Measurements from ENCODE around the gene ENTPD2.

ENTPD2 gene

GRCh38 chr9:137082222-137082924 lies 28.5 kb upstream of the ENTPD2 start:
- H3K4me3 ChIP-seq: no peak overlapping the region
- H3K36me3 ChIP-seq (ENCODE audit: insufficient read depth, low read length): peaks cover 11% of the 10 kb centered on the region; the same call in 1 of the 2 replicates
- H3K27ac ChIP-seq: no peak overlapping the region
- no peaks in the 10 kb centered on the region for H3K9me3 ChIP-seq (ENCODE audit: low read depth, low read length)
- no peak for DNase-seq (ENCODE audit: low read depth, low spot score)
- TF ChIP-seq EZH2 (IDR thresholded peaks at IDR 0.05) (no peak), POLR2AphosphoS5 (IDR thresholded peaks at IDR 0.05; ENCODE audit: borderline replicate concordance, low read depth, low read length) (no peak), FOXP2 (optimal IDR thresholded peaks at IDR 0.05; ENCODE audit: control extremely low read depth, extremely low read length, insufficient read depth) (no peak)
- no peak overlapping the region for H3K9ac ChIP-seq (ENCODE audit: insufficient read length)

- Histone ChIP-seq H3K27ac (no peak overlapping the region), H3K4me3 (no peak overlapping the region), H3K9me3 (ENCODE audit: low read depth, low read length) (no peaks in the 10 kb centered on the region), H3K36me3 (ENCODE audit: insufficient read depth, low read length) (peaks cover 11% of the 10 kb centered on the region; the same call in 1 of the 2 replicates), H3K9ac (ENCODE audit: insufficient read length) (no peak overlapping the region)
- no peak for DNase-seq (ENCODE audit: low read depth, low spot score)
- no peak for TF ChIP-seq POLR2AphosphoS5 (IDR thresholded peaks at IDR 0.05; ENCODE audit: borderline replicate concordance, low read depth, low read length)
- TF ChIP-seq EZH2 (IDR thresholded peaks at IDR 0.05): no peak
- TF ChIP-seq FOXP2 (optimal IDR thresholded peaks at IDR 0.05; ENCODE audit: control extremely low read depth, extremely low read length, insufficient read depth): no peak
Measured at GRCh38 chr9:137080260-137081122, 26.6 kb upstream of the ENTPD2 start.

- no peak overlapping the region for H3K27ac ChIP-seq
- peaks cover 11% of the 10 kb centered on the region; the same call in 1 of the 2 replicates for H3K36me3 ChIP-seq (ENCODE audit: insufficient read depth, low read length)
- TF ChIP-seq EZH2 (IDR thresholded peaks at IDR 0.05) (no peak), FOXP2 (optimal IDR thresholded peaks at IDR 0.05; ENCODE audit: control extremely low read depth, extremely low read length, insufficient read depth) (no peak), POLR2AphosphoS5 (IDR thresholded peaks at IDR 0.05; ENCODE audit: borderline replicate concordance, low read depth, low read length) (no peak)
- H3K9ac ChIP-seq (ENCODE audit: insufficient read length): no peak overlapping the region
- no peak overlapping the region for H3K4me3 ChIP-seq
- DNase-seq (ENCODE audit: low read depth, low spot score): no peak
- H3K9me3 ChIP-seq (ENCODE audit: low read depth, low read length): no peaks in the 10 kb centered on the region
Measured at GRCh38 chr9:137079401-137079787, 25.5 kb upstream of the ENTPD2 start.

GRCh38 chr9:137078701-137079400 lies 25.0 kb upstream of the ENTPD2 start:
- no peaks in the 10 kb centered on the region for H3K9me3 ChIP-seq (ENCODE audit: low read depth, low read length)
- H3K36me3 ChIP-seq (ENCODE audit: insufficient read depth, low read length): peaks cover 11% of the 10 kb centered on the region; the same call in 1 of the 2 replicates
- no peak for DNase-seq (ENCODE audit: low read depth, low spot score)
- TF ChIP-seq POLR2AphosphoS5 (IDR thresholded peaks at IDR 0.05; ENCODE audit: borderline replicate concordance, low read depth, low read length): no peak
- TF ChIP-seq EZH2 (IDR thresholded peaks at IDR 0.05): no peak
- no peak overlapping the region for H3K9ac ChIP-seq (ENCODE audit: insufficient read length)
- H3K27ac ChIP-seq: no peak overlapping the region
- no peak overlapping the region for H3K4me3 ChIP-seq

GRCh38 chr9:137077758-137078693 lies 24.2 kb upstream of the ENTPD2 start:
- TF ChIP-seq FOXP2 (optimal IDR thresholded peaks at IDR 0.05; ENCODE audit: control extremely low read depth, extremely low read length, insufficient read depth) (no peak), EZH2 (IDR thresholded peaks at IDR 0.05) (no peak), POLR2AphosphoS5 (IDR thresholded peaks at IDR 0.05; ENCODE audit: borderline replicate concordance, low read depth, low read length) (no peak)
- Histone ChIP-seq H3K27ac (no peak overlapping the region), H3K9me3 (ENCODE audit: low read depth, low read length) (no peaks in the 10 kb centered on the region), H3K4me3 (peak overlapping the region; percentile 83), H3K9ac (ENCODE audit: insufficient read length) (peak overlapping the region; percentile 75), H3K36me3 (ENCODE audit: insufficient read depth, low read length) (peaks cover 11% of the 10 kb centered on the region; the same call in 1 of the 2 replicates)
- DNase-seq (ENCODE audit: low read depth, low spot score): no peak

GRCh38 chr9:137077010-137077747 lies 23.3 kb upstream of the ENTPD2 start, which contains the start of gene UAP1L1:
Gene UAP1L1 (plus strand): TSS chr9:137077517. CDS start chr9:137077533, 16 bp downstream.
- H3K9me3 ChIP-seq (ENCODE audit: low read depth, low read length): no peaks in the 10 kb centered on the region
- peak within 1 kb of the TSS; percentile 75 for H3K9ac ChIP-seq (ENCODE audit: insufficient read length)
- TF ChIP-seq EZH2 (IDR thresholded peaks at IDR 0.05) (no peak), POLR2AphosphoS5 (IDR thresholded peaks at IDR 0.05; ENCODE audit: borderline replicate concordance, low read depth, low read length) (peak; percentile 35; the same call in 1 of the 2 replicates), FOXP2 (optimal IDR thresholded peaks at IDR 0.05; ENCODE audit: control extremely low read depth, extremely low read length, insufficient read depth) (no peak)
- no peak for DNase-seq (ENCODE audit: low read depth, low spot score)
- no peak within 1 kb of the TSS for H3K27ac ChIP-seq
- H3K4me3 ChIP-seq: peak within 1 kb of the TSS; percentile 83
- peaks cover 11% of the 10 kb centered on the region; the same call in 1 of the 2 replicates for H3K36me3 ChIP-seq (ENCODE audit: insufficient read depth, low read length)

- no peak for DNase-seq (ENCODE audit: low read depth, low spot score)
- no peak overlapping the region; the same call in 1 of the 2 replicates for H3K4me3 ChIP-seq
- no peak overlapping the region for H3K27ac ChIP-seq
- H3K9ac ChIP-seq (ENCODE audit: insufficient read length): no peak overlapping the region
- TF ChIP-seq POLR2AphosphoS5 (IDR thresholded peaks at IDR 0.05; ENCODE audit: borderline replicate concordance, low read depth, low read length): no peak
- TF ChIP-seq EZH2 (IDR thresholded peaks at IDR 0.05): no peak
- no peak for TF ChIP-seq FOXP2 (optimal IDR thresholded peaks at IDR 0.05; ENCODE audit: control extremely low read depth, extremely low read length, insufficient read depth)
- peaks cover 11% of the 10 kb centered on the region; the same call in 1 of the 2 replicates for H3K36me3 ChIP-seq (ENCODE audit: insufficient read depth, low read length)
- no peaks in the 10 kb centered on the region for H3K9me3 ChIP-seq (ENCODE audit: low read depth, low read length)
Measured at GRCh38 chr9:137076636-137077009, 22.8 kb upstream of the ENTPD2 start.

Measured in SK-N-MC (cell line).